ENCODE results near the gene ANO2.

The ANO2 gene

GRCh38 chr12:5884285-5884684, 60.8 kb downstream of the ANO2 start:
- Histone ChIP-seq H3K79me1 (replicated peaks; ENCODE audit: low read length, poor library complexity, severe bottlenecking) (no peaks in the 10 kb centered on the region), H3K4me1 (ENCODE audit: control insufficient read depth, insufficient read depth, low read depth, low read length) (no peaks in the 10 kb centered on the region), H2AK5ac (ENCODE audit: low read length, severe bottlenecking) (no peak overlapping the region), H3K14ac (ENCODE audit: low read length in 2 of 2) (no peak overlapping the region), H3K36me3 (ENCODE audit: control insufficient read depth in 1 of 2, insufficient read depth in 2 of 2, low read depth in 1 of 2, low read length in 2 of 2) (no peaks in the 10 kb centered on the region), H3K27ac (ENCODE audit: low read length, poor library complexity, severe bottlenecking) (no peak overlapping the region), H3K4me3 (ENCODE audit: insufficient read depth in 1 of 2, low read depth in 1 of 2, low read length in 2 of 2) (no peak overlapping the region), H3K27me3 (ENCODE audit: control insufficient read depth in 1 of 2, insufficient read depth in 1 of 2, low read length in 2 of 2) (peaks cover 4 to 21% of the 10 kb centered on the region in 2 experiments), H2BK15ac (ENCODE audit: low read depth, poor library complexity, severe bottlenecking) (no peak overlapping the region), H3K18ac (ENCODE audit: low read depth in 1 of 2, low read length in 2 of 2) (no peak overlapping the region), H3K4ac (ENCODE audit: low read depth in 1 of 2, low read length in 2 of 2) (no peak overlapping the region), H4K91ac (ENCODE audit: low read length) (peak overlapping the region; percentile 15), H2BK120ac (ENCODE audit: low read depth, low read length) (no peak overlapping the region), H3K9me3 (ENCODE audit: control insufficient read depth, low read length) (no peaks in the 10 kb centered on the region), H2BK5ac (ENCODE audit: low read depth, low read length, poor library complexity, severe bottlenecking) (no peak overlapping the region), H2AFZ (ENCODE audit: low read depth, low read length) (no peak overlapping the region), H2BK12ac (ENCODE audit: low read length in 2 of 2) (no peak overlapping the region), H3K23ac (ENCODE audit: low read length in 2 of 2) (no peak overlapping the region), H3K9ac (ENCODE audit: low read length) (no peak overlapping the region), H4K8ac (ENCODE audit: low read length) (no peak overlapping the region), H3K4me2 (ENCODE audit: low read length, poor library complexity, severe bottlenecking) (no peak overlapping the region)
- 64% methylated on average over 2 of the region's 2 CpGs for WGBS
- DNase-seq: no peak

GRCh38 chr12:5882511-5883190, 62.4 kb downstream of the ANO2 start:
- 54% methylated on average over 8 of the region's 8 CpGs for WGBS
- Histone ChIP-seq H3K9me3 (ENCODE audit: control insufficient read depth, low read length) (no peaks in the 10 kb centered on the region), H3K4ac (ENCODE audit: low read depth in 1 of 2, low read length in 2 of 2) (no peak overlapping the region), H2BK12ac (ENCODE audit: low read length in 2 of 2) (no peak overlapping the region), H2BK120ac (ENCODE audit: low read depth, low read length) (no peak overlapping the region), H2BK15ac (ENCODE audit: low read depth, poor library complexity, severe bottlenecking) (no peak overlapping the region), H4K91ac (ENCODE audit: low read length) (no peak overlapping the region), H3K18ac (ENCODE audit: low read depth in 1 of 2, low read length in 2 of 2) (no peak overlapping the region), H2AFZ (ENCODE audit: low read depth, low read length) (no peak overlapping the region), H3K4me3 (ENCODE audit: insufficient read depth in 1 of 2, low read depth in 1 of 2, low read length in 2 of 2) (no peak overlapping the region), H2BK5ac (ENCODE audit: low read depth, low read length, poor library complexity, severe bottlenecking) (no peak overlapping the region), H3K4me2 (ENCODE audit: low read length, poor library complexity, severe bottlenecking) (no peak overlapping the region), H3K27me3 (ENCODE audit: control insufficient read depth in 1 of 2, insufficient read depth in 1 of 2, low read length in 2 of 2) (peaks cover 4 to 21% of the 10 kb centered on the region in 2 experiments), H3K23ac (ENCODE audit: low read length in 2 of 2) (no peak overlapping the region), H3K36me3 (ENCODE audit: control insufficient read depth in 1 of 2, insufficient read depth in 2 of 2, low read depth in 1 of 2, low read length in 2 of 2) (no peaks in the 10 kb centered on the region), H2AK5ac (ENCODE audit: low read length, severe bottlenecking) (no peak overlapping the region), H3K9ac (ENCODE audit: low read length) (no peak overlapping the region), H3K4me1 (ENCODE audit: control insufficient read depth, insufficient read depth, low read depth, low read length) (no peaks in the 10 kb centered on the region), H3K14ac (ENCODE audit: low read length in 2 of 2) (no peak overlapping the region), H3K79me1 (replicated peaks; ENCODE audit: low read length, poor library complexity, severe bottlenecking) (no peaks in the 10 kb centered on the region), H4K8ac (ENCODE audit: low read length) (no peak overlapping the region), H3K27ac (ENCODE audit: low read length, poor library complexity, severe bottlenecking) (no peak overlapping the region)
- no peak for DNase-seq

GRCh38 chr12:5881666-5882065, 63.4 kb downstream of the ANO2 start:
- H3K4ac ChIP-seq (ENCODE audit: low read depth in 1 of 2, low read length in 2 of 2): no peak overlapping the region
- H2BK120ac ChIP-seq (ENCODE audit: low read depth, low read length): no peak overlapping the region
- H4K8ac ChIP-seq (ENCODE audit: low read length): no peak overlapping the region
- H3K9me3 ChIP-seq (ENCODE audit: control insufficient read depth, low read length): no peaks in the 10 kb centered on the region
- no peak overlapping the region for H2AK5ac ChIP-seq (ENCODE audit: low read length, severe bottlenecking)
- H3K4me2 ChIP-seq (ENCODE audit: low read length, poor library complexity, severe bottlenecking): no peak overlapping the region
- H3K4me3 ChIP-seq (ENCODE audit: insufficient read depth in 1 of 2, low read depth in 1 of 2, low read length in 2 of 2): no peak overlapping the region
- no peaks in the 10 kb centered on the region for H3K79me1 ChIP-seq (replicated peaks; ENCODE audit: low read length, poor library complexity, severe bottlenecking)
- H3K27me3 ChIP-seq (ENCODE audit: control insufficient read depth in 1 of 2, insufficient read depth in 1 of 2, low read length in 2 of 2): peaks cover 4 to 21% of the 10 kb centered on the region in 2 experiments
- no peak overlapping the region for H2BK12ac ChIP-seq (ENCODE audit: low read length in 2 of 2)
- no peak overlapping the region for H2AFZ ChIP-seq (ENCODE audit: low read depth, low read length)
- no peak overlapping the region for H2BK15ac ChIP-seq (ENCODE audit: low read depth, poor library complexity, severe bottlenecking)
- DNase-seq: no peak
- no peak overlapping the region for H3K14ac ChIP-seq (ENCODE audit: low read length in 2 of 2)
- no peak overlapping the region for H3K18ac ChIP-seq (ENCODE audit: low read depth in 1 of 2, low read length in 2 of 2)
- H4K91ac ChIP-seq (ENCODE audit: low read length): no peak overlapping the region
- no peaks in the 10 kb centered on the region for H3K4me1 ChIP-seq (ENCODE audit: control insufficient read depth, insufficient read depth, low read depth, low read length)
- no peak overlapping the region for H3K23ac ChIP-seq (ENCODE audit: low read length in 2 of 2)
- H3K36me3 ChIP-seq (ENCODE audit: control insufficient read depth in 1 of 2, insufficient read depth in 2 of 2, low read depth in 1 of 2, low read length in 2 of 2): no peaks in the 10 kb centered on the region
- H3K27ac ChIP-seq (ENCODE audit: low read length, poor library complexity, severe bottlenecking): no peak overlapping the region
- no peak overlapping the region for H2BK5ac ChIP-seq (ENCODE audit: low read depth, low read length, poor library complexity, severe bottlenecking)
- H3K9ac ChIP-seq (ENCODE audit: low read length): no peak overlapping the region

- Histone ChIP-seq H3K27me3 (ENCODE audit: control insufficient read depth in 1 of 2, insufficient read depth in 1 of 2, low read length in 2 of 2) (peaks cover 3 to 21% of the 10 kb centered on the region in 2 experiments), H4K91ac (ENCODE audit: low read length) (no peak overlapping the region), H2AFZ (ENCODE audit: low read depth, low read length) (no peak overlapping the region), H3K4me2 (ENCODE audit: low read length, poor library complexity, severe bottlenecking) (no peak overlapping the region), H3K4me1 (ENCODE audit: control insufficient read depth, insufficient read depth, low read depth, low read length) (no peaks in the 10 kb centered on the region), H2AK5ac (ENCODE audit: low read length, severe bottlenecking) (no peak overlapping the region), H3K79me1 (replicated peaks; ENCODE audit: low read length, poor library complexity, severe bottlenecking) (no peaks in the 10 kb centered on the region), H3K4ac (ENCODE audit: low read depth in 1 of 2, low read length in 2 of 2) (no peak overlapping the region), H3K9ac (ENCODE audit: low read length) (no peak overlapping the region), H3K23ac (ENCODE audit: low read length in 2 of 2) (no peak overlapping the region), H3K27ac (ENCODE audit: low read length, poor library complexity, severe bottlenecking) (no peak overlapping the region), H3K14ac (ENCODE audit: low read length in 2 of 2) (no peak overlapping the region), H3K9me3 (ENCODE audit: control insufficient read depth, low read length) (no peaks in the 10 kb centered on the region), H2BK15ac (ENCODE audit: low read depth, poor library complexity, severe bottlenecking) (no peak overlapping the region), H3K4me3 (ENCODE audit: insufficient read depth in 1 of 2, low read depth in 1 of 2, low read length in 2 of 2) (no peak overlapping the region), H3K18ac (ENCODE audit: low read depth in 1 of 2, low read length in 2 of 2) (no peak overlapping the region), H4K8ac (ENCODE audit: low read length) (no peak overlapping the region), H2BK120ac (ENCODE audit: low read depth, low read length) (no peak overlapping the region), H2BK5ac (ENCODE audit: low read depth, low read length, poor library complexity, severe bottlenecking) (no peak overlapping the region), H2BK12ac (ENCODE audit: low read length in 2 of 2) (no peak overlapping the region), H3K36me3 (ENCODE audit: control insufficient read depth in 1 of 2, insufficient read depth in 2 of 2, low read depth in 1 of 2, low read length in 2 of 2) (no peaks in the 10 kb centered on the region)
- no peak for DNase-seq
- WGBS: 86% methylated on average over 1 of the region's 1 CpG
Measured at GRCh38 chr12:5881101-5881606, 63.9 kb downstream of the ANO2 start.

Data from mesenchymal stem cell (in vitro differentiated cells and primary cell).